NCI-H2029 (cell line): ENCODE measurements around the gene TEX36.
"Not testable (repeated sequence)": the region's sequence is repeated elsewhere in the genome, so short reads cannot be mapped to it uniquely, and the experiment has no call there.

ENCODE experiments used
- DNase-seq: peaks from one replicate; lab custom pipeline; 2025; lab: John Stamatoyannopoulos, UW

TEX36 gene

GRCh38 chr10:125631806-125632205 is 51.2 kb downstream of the TEX36 start:
- DNase-seq: no peak

GRCh38 chr10:125629758-125630376 is 53.1 kb downstream of the TEX36 start:
- DNase-seq: peak; percentile 26

- no peak for DNase-seq
Measured at GRCh38 chr10:125628104-125629049, 54.6 kb downstream of the TEX36 start.

GRCh38 chr10:125627646-125628045 is 55.3 kb downstream of the TEX36 start:
- DNase-seq: no peak

GRCh38 chr10:125626671-125627070 is 56.3 kb downstream of the TEX36 start:
- no peak for DNase-seq

- no peak for DNase-seq
Measured at GRCh38 chr10:125625586-125625985, 57.4 kb downstream of the TEX36 start.

- DNase-seq: no peak
Measured at GRCh38 chr10:125624800-125625199, 58.2 kb downstream of the TEX36 start.

- DNase-seq: no peak
Measured at GRCh38 chr10:125621052-125621451, 61.9 kb downstream of the TEX36 start.

- no peak for DNase-seq
Measured at GRCh38 chr10:125620401-125620800, 62.6 kb downstream of the TEX36 start.

- DNase-seq: not testable (repeated sequence)
Measured at GRCh38 chr10:125613062-125613461, 69.9 kb downstream of the TEX36 start.

GRCh38 chr10:125611756-125612155 is 71.2 kb downstream of the TEX36 start:
- DNase-seq: no peak

- DNase-seq: no peak
Measured at GRCh38 chr10:125611216-125611615, 71.7 kb downstream of the TEX36 start.

GRCh38 chr10:125609859-125610258 is 73.1 kb downstream of the TEX36 start:
- no peak for DNase-seq

GRCh38 chr10:125608474-125608873 is 74.5 kb downstream of the TEX36 start:
- DNase-seq: no peak

- no peak for DNase-seq
Measured at GRCh38 chr10:125607689-125608290, 75.2 kb downstream of the TEX36 start.

GRCh38 chr10:125606414-125607010 is 76.5 kb downstream of the TEX36 start:
- no peak for DNase-seq
